HepG2 (cell line): Measurements from ENCODE around the gene CABLES2. TPM values are rescaled to one million over a fixed set of nuclear protein-coding genes. Genes with fewer than 3 reads are reported as not detected.

Source experiments
- CERS6 ChIP-seq: sonication (generic); formaldehyde crosslinking; IDR thresholded peaks from 2 replicates; pipeline ENCODE4 v1.5.0; 2020; ENCODE audit warnings: missing genetic modification reagents
- IKZF1 ChIP-seq: fragments of 450-650 bp; IDR thresholded peaks from 2 replicates; pipeline ENCODE4 v1.7.1; 2016
- NFRKB ChIP-seq: fragments of 450-650 bp; IDR thresholded peaks from 2 replicates; pipeline ENCODE4 v1.6.1; 2017
- ZFP36 ChIP-seq: fragments of 150-350 bp; IDR thresholded peaks from 2 replicates; pipeline ENCODE4 v1.6.1; 2018; ENCODE audit warnings: borderline replicate concordance, low read length, low read depth; ENCODE audit not compliant: partially characterized antibody
- ZNF232 ChIP-seq: sonication (generic); formaldehyde crosslinking; IDR thresholded peaks from 2 replicates; pipeline ENCODE4 v1.4.0; 2020; ENCODE audit warnings: missing genetic modification reagents, borderline replicate concordance
- ZNF235 ChIP-seq: sonication (generic); formaldehyde crosslinking; IDR thresholded peaks from 2 replicates; pipeline ENCODE4 v1.8.1; 2023; ENCODE audit warnings: mild to moderate bottlenecking, missing genetic modification reagents, borderline replicate concordance
- ZNF333 ChIP-seq: sonication (generic); formaldehyde crosslinking; IDR thresholded peaks from 2 replicates; pipeline ENCODE4 v1.4.0; 2020; ENCODE audit warnings: mild to moderate bottlenecking, missing genetic modification reagents, borderline replicate concordance
- ZNF484 ChIP-seq: sonication (generic); formaldehyde crosslinking; IDR thresholded peaks from 2 replicates; pipeline ENCODE4 v1.5.1; 2020; ENCODE audit warnings: mild to moderate bottlenecking, low read depth, missing genetic modification reagents, borderline replicate concordance
- ZNF777 ChIP-seq: sonication (generic); formaldehyde crosslinking; IDR thresholded peaks from 2 replicates; pipeline ENCODE4 v1.4.0; 2020; ENCODE audit warnings: missing genetic modification reagents
- ZNF790 ChIP-seq: sonication (generic); formaldehyde crosslinking; IDR thresholded peaks from 2 replicates; pipeline ENCODE4 v1.8.0; 2022; ENCODE audit warnings: missing genetic modification reagents, mild to moderate bottlenecking, borderline replicate concordance
- polyA plus RNA-seq, 8 experiments: library from polyadenylated mRNA; depleted of rRNA in 3 of 8; stranded (reverse) in 7 of 8; unstranded in 1 of 8; fragments of >200 nt; fragmentation: Illumina TruSeq in 4 of 8; extraction: Trizol in 4 of 8; gene quantifications; 2 replicates each; pipeline versions ENCODE4 v1.2.1 to v1.2.3, GENCODE V29; 2011 to 2016; ENCODE audit warnings: low read depth in 4 of 8, missing spikeins in 1 of 8, mixed read lengths in 1 of 8; ENCODE audit not compliant: insufficient read depth in 1 of 8
- total RNA-seq, 5 experiments: library from RNA; depleted of rRNA; stranded (reverse); fragments of >200 nt; fragmentation: Illumina TruSeq; extraction: Trizol; gene quantifications; 2 replicates each; pipeline ENCODE4 v1.2.3, GENCODE V29; 2016; ENCODE audit warnings: low read depth in 1 of 5
- TF ChIP-seq, protein P1 (sequence below): sonication (generic); formaldehyde crosslinking; IDR thresholded peaks from 2 replicates; pipeline ENCODE4 v1.5.0; 2020; ENCODE audit warnings: mild to moderate bottlenecking, missing genetic modification reagents, borderline replicate concordance
- TF ChIP-seq, protein P2 (sequence below): sonication (generic); formaldehyde crosslinking; IDR thresholded peaks from 2 replicates; pipeline ENCODE4 v1.8.1; 2023; ENCODE audit warnings: mild to moderate bottlenecking, missing genetic modification reagents
- TF ChIP-seq, protein P3 (sequence below): IDR thresholded peaks from 2 replicates; pipeline ENCODE4 v1.6.1; 2018; ENCODE audit warnings: missing genetic modification reagents
- TF ChIP-seq, protein P4 (sequence below): sonication (generic); formaldehyde crosslinking; IDR thresholded peaks from 2 replicates; pipeline ENCODE4 v1.5.1; 2020; ENCODE audit warnings: mild to moderate bottlenecking, missing genetic modification reagents, moderate library complexity

Gene CABLES2
- total and polyA plus RNA-seq, 2 of the 13 experiments (the other 11 are each of a cell fraction or from before 2014, with no cell fraction given) = 5.2 to 9.7 TPM

- TF ChIP-seq, protein P1, sequence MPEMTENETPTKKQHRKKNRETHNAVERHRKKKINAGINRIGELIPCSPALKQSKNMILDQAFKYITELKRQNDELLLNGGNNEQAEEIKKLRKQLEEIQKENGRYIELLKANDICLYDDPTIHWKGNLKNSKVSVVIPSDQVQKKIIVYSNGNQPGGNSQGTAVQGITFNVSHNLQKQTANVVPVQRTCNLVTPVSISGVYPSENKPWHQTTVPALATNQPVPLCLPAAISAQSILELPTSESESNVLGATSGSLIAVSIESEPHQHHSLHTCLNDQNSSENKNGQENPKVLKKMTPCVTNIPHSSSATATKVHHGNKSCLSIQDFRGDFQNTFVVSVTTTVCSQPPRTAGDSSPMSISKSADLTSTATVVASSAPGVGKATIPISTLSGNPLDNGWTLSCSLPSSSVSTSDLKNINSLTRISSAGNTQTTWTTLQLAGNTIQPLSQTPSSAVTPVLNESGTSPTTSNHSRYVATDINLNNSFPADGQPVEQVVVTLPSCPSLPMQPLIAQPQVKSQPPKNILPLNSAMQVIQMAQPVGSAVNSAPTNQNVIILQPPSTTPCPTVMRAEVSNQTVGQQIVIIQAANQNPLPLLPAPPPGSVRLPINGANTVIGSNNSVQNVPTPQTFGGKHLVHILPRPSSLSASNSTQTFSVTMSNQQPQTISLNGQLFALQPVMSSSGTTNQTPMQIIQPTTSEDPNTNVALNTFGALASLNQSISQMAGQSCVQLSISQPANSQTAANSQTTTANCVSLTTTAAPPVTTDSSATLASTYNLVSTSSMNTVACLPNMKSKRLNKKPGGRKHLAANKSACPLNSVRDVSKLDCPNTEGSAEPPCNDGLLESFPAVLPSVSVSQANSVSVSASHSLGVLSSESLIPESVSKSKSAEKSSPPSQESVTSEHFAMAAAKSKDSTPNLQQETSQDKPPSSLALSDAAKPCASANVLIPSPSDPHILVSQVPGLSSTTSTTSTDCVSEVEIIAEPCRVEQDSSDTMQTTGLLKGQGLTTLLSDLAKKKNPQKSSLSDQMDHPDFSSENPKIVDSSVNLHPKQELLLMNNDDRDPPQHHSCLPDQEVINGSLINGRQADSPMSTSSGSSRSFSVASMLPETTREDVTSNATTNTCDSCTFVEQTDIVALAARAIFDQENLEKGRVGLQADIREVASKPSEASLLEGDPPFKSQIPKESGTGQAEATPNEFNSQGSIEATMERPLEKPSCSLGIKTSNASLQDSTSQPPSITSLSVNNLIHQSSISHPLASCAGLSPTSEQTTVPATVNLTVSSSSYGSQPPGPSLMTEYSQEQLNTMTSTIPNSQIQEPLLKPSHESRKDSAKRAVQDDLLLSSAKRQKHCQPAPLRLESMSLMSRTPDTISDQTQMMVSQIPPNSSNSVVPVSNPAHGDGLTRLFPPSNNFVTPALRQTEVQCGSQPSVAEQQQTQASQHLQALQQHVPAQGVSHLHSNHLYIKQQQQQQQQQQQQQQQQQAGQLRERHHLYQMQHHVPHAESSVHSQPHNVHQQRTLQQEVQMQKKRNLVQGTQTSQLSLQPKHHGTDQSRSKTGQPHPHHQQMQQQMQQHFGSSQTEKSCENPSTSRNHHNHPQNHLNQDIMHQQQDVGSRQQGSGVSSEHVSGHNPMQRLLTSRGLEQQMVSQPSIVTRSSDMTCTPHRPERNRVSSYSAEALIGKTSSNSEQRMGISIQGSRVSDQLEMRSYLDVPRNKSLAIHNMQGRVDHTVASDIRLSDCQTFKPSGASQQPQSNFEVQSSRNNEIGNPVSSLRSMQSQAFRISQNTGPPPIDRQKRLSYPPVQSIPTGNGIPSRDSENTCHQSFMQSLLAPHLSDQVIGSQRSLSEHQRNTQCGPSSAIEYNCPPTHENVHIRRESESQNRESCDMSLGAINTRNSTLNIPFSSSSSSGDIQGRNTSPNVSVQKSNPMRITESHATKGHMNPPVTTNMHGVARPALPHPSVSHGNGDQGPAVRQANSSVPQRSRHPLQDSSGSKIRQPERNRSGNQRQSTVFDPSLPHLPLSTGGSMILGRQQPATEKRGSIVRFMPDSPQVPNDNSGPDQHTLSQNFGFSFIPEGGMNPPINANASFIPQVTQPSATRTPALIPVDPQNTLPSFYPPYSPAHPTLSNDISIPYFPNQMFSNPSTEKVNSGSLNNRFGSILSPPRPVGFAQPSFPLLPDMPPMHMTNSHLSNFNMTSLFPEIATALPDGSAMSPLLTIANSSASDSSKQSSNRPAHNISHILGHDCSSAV = no peak
- TF ChIP-seq IKZF1 (0 out of 2 replicates have a peak, but pooled peaks have one; percentile 7), ZFP36 (no peak), ZNF333 (peak; percentile 23; the same call in 1 of the 2 replicates), ZNF790 (CRISPR knock-in tag) (no peak), NFRKB (no peak), ZNF232 (CRISPR knock-in tag) (no peak), ZNF235 (CRISPR knock-in tag) (0 out of 2 replicates have a peak, but pooled peaks have one; percentile 41), CERS6 (no peak), ZNF777 (no peak), ZNF484 (CRISPR knock-in tag) (no peak)
- TF ChIP-seq, protein P2, sequence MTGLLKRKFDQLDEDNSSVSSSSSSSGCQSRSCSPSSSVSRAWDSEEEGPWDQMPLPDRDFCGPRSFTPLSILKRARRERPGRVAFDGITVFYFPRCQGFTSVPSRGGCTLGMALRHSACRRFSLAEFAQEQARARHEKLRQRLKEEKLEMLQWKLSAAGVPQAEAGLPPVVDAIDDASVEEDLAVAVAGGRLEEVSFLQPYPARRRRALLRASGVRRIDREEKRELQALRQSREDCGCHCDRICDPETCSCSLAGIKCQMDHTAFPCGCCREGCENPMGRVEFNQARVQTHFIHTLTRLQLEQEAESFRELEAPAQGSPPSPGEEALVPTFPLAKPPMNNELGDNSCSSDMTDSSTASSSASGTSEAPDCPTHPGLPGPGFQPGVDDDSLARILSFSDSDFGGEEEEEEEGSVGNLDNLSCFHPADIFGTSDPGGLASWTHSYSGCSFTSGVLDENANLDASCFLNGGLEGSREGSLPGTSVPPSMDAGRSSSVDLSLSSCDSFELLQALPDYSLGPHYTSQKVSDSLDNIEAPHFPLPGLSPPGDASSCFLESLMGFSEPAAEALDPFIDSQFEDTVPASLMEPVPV = no peak
- TF ChIP-seq, protein P3, sequence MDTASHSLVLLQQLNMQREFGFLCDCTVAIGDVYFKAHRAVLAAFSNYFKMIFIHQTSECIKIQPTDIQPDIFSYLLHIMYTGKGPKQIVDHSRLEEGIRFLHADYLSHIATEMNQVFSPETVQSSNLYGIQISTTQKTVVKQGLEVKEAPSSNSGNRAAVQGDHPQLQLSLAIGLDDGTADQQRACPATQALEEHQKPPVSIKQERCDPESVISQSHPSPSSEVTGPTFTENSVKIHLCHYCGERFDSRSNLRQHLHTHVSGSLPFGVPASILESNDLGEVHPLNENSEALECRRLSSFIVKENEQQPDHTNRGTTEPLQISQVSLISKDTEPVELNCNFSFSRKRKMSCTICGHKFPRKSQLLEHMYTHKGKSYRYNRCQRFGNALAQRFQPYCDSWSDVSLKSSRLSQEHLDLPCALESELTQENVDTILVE (CRISPR knock-in tag) = no peak
- TF ChIP-seq, protein P4, sequence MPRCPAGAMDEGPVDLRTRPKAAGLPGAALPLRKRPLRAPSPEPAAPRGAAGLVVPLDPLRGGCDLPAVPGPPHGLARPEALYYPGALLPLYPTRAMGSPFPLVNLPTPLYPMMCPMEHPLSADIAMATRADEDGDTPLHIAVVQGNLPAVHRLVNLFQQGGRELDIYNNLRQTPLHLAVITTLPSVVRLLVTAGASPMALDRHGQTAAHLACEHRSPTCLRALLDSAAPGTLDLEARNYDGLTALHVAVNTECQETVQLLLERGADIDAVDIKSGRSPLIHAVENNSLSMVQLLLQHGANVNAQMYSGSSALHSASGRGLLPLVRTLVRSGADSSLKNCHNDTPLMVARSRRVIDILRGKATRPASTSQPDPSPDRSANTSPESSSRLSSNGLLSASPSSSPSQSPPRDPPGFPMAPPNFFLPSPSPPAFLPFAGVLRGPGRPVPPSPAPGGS (CRISPR knock-in tag) = no peak
These were observed 1.0 kb downstream of the CABLES2 start (continued) for GRCh38 chr20:62405981-62406513.
